ENCODE data around the gene PSMD13.

GRCh38 chr11:278001-278951 is 41.5 kb downstream of the PSMD13 start, which contains the start of gene NLRP6:
- no peak for TF ChIP-seq CTCF (IDR thresholded peaks at IDR 0.05 in 2 of 3, conservative IDR thresholded peaks at IDR 0.05 in 1 of 3; ENCODE audit: borderline replicate concordance in 1 of 3, insufficient read depth in 1 of 3, low read depth in 2 of 3, low read length in 2 of 3)
- TF ChIP-seq REST (IDR thresholded peaks at IDR 0.05; ENCODE audit: low read depth) = no peak
- no peak for TF ChIP-seq POLR2A (IDR thresholded peaks at IDR 0.05; ENCODE audit: borderline replicate concordance, extremely low read depth, insufficient read depth, insufficient read length)
- no peak for TF ChIP-seq RAD21 (IDR thresholded peaks at IDR 0.05; ENCODE audit: low read depth)
- TF ChIP-seq POLR2AphosphoS5 (IDR thresholded peaks at IDR 0.05; ENCODE audit: low read depth, low read length) = no peak
- TF ChIP-seq CEBPB (IDR thresholded peaks at IDR 0.05; ENCODE audit: low read depth) = no peak

Data from HCT116 (cell line).